HepG2 (cell line): ENCODE measurements around the gene INSR. TPM values are rescaled to one million over a fixed set of nuclear protein-coding genes. Genes with fewer than 3 reads are reported as not detected.
A peak's percentile ranks its signal among the peaks of the same experiment; 100 is the strongest.

Experiments
- E2F5 ChIP-seq: sonication (generic); formaldehyde crosslinking; conservative IDR thresholded peaks from 2 replicates; pipeline ENCODE4 v1.4.0; 2020; ENCODE audit warnings: missing genetic modification reagents
- HNF4G ChIP-seq, 2 experiments: sonication (generic) in 1 of 2; formaldehyde crosslinking in 1 of 2; IDR thresholded peaks; 2 replicates each; pipeline versions ENCODE4 v1.4.0 to v1.6.1; 2011 to 2020; ENCODE audit warnings: borderline replicate concordance in 2 of 2, low read depth in 2 of 2, mild to moderate bottlenecking in 2 of 2, low read length in 1 of 2, missing genetic modification reagents in 1 of 2, moderate library complexity in 1 of 2
- HNRNPH1 ChIP-seq: fragments of 200-400 bp; formaldehyde crosslinking; optimal IDR thresholded peaks from 2 replicates; pipeline ENCODE3; 2017; ENCODE audit warnings: mild to moderate bottlenecking, low read depth, low read length
- IKZF1 ChIP-seq: fragments of 450-650 bp; IDR thresholded peaks from 2 replicates; pipeline ENCODE4 v1.7.1; 2016
- KDM5A ChIP-seq: fragments of 200-600 bp; sonication (generic); IDR thresholded peaks from 2 replicates; pipeline ENCODE4 v1.7.0; 2018; ENCODE audit warnings: antibody characterized with exemption, mild to moderate bottlenecking, low read length, borderline replicate concordance
- KLF11 ChIP-seq: IDR thresholded peaks from 2 replicates; pipeline ENCODE4 v1.6.1; 2016; ENCODE audit warnings: missing compliant biosample characterization
- KLF16 ChIP-seq, 2 experiments: sonication (generic) in 1 of 2; formaldehyde crosslinking in 1 of 2; IDR thresholded peaks; 2 replicates each; pipeline versions ENCODE4 v1.6.1 to v1.8.0; 2016 to 2023; ENCODE audit warnings: missing genetic modification reagents in 2 of 2, missing compliant biosample characterization in 1 of 2
- MLLT10 ChIP-seq: sonication (generic); formaldehyde crosslinking; IDR thresholded peaks from 2 replicates; pipeline ENCODE4 v1.4.0; 2020; ENCODE audit warnings: missing genetic modification reagents
- MTF2 ChIP-seq: sonication (generic); formaldehyde crosslinking; IDR thresholded peaks from 2 replicates; pipeline ENCODE4 v1.5.0; 2020; ENCODE audit warnings: missing genetic modification reagents, borderline replicate concordance
- SKIL ChIP-seq: sonication (generic); formaldehyde crosslinking; IDR thresholded peaks from 2 replicates; pipeline ENCODE4 v1.8.0; 2022; ENCODE audit warnings: missing genetic modification reagents, mild to moderate bottlenecking, moderate library complexity, borderline replicate concordance
- SP5 ChIP-seq: IDR thresholded peaks from 2 replicates; pipeline ENCODE4 v1.6.1; 2016; ENCODE audit warnings: low read depth, borderline replicate concordance
- ZFY ChIP-seq: sonication (generic); formaldehyde crosslinking; IDR thresholded peaks from 2 replicates; pipeline ENCODE4 v1.4.0; 2020; ENCODE audit warnings: missing genetic modification reagents
- ZNF619 ChIP-seq: sonication (generic); formaldehyde crosslinking; IDR thresholded peaks from 2 replicates; pipeline ENCODE4 v1.4.0; 2020; ENCODE audit warnings: mild to moderate bottlenecking, missing genetic modification reagents
- ZNF891 ChIP-seq: sonication (generic); formaldehyde crosslinking; IDR thresholded peaks from 2 replicates; pipeline ENCODE4 v1.5.0; 2020; ENCODE audit warnings: mild to moderate bottlenecking, missing genetic modification reagents
- polyA plus RNA-seq, 8 experiments: library from polyadenylated mRNA; depleted of rRNA in 3 of 8; stranded (reverse) in 7 of 8; unstranded in 1 of 8; fragments of >200 nt; fragmentation: Illumina TruSeq in 4 of 8; extraction: Trizol in 4 of 8; gene quantifications; 2 replicates each; pipeline versions ENCODE4 v1.2.1 to v1.2.3, GENCODE V29; 2011 to 2016; ENCODE audit warnings: low read depth in 4 of 8, missing spikeins in 1 of 8, mixed read lengths in 1 of 8; ENCODE audit not compliant: insufficient read depth in 1 of 8
- total RNA-seq, 5 experiments: library from RNA; depleted of rRNA; stranded (reverse); fragments of >200 nt; fragmentation: Illumina TruSeq; extraction: Trizol; gene quantifications; 2 replicates each; pipeline ENCODE4 v1.2.3, GENCODE V29; 2016; ENCODE audit warnings: low read depth in 1 of 5
- TF ChIP-seq, protein P1 (sequence below): sonication (generic); formaldehyde crosslinking; IDR thresholded peaks from 2 replicates; pipeline ENCODE4 v1.4.0; 2020; ENCODE audit warnings: mild to moderate bottlenecking, missing genetic modification reagents, borderline replicate concordance
- TF ChIP-seq, protein P2 (sequence below): sonication (generic); formaldehyde crosslinking; IDR thresholded peaks from 2 replicates; pipeline ENCODE4 v1.4.0; 2020; ENCODE audit warnings: mild to moderate bottlenecking, low read depth, missing genetic modification reagents
- TF ChIP-seq, protein P3 (sequence below): sonication (generic); formaldehyde crosslinking; IDR thresholded peaks from 2 replicates; pipeline ENCODE4 v1.8.0; 2022; ENCODE audit warnings: low read depth, missing genetic modification reagents

Gene INSR
- total and polyA plus RNA-seq, 2 of the 13 experiments (the other 11 are each of a cell fraction or from before 2014, with no cell fraction given), result 24.2 to 29.8 TPM

DNA sequence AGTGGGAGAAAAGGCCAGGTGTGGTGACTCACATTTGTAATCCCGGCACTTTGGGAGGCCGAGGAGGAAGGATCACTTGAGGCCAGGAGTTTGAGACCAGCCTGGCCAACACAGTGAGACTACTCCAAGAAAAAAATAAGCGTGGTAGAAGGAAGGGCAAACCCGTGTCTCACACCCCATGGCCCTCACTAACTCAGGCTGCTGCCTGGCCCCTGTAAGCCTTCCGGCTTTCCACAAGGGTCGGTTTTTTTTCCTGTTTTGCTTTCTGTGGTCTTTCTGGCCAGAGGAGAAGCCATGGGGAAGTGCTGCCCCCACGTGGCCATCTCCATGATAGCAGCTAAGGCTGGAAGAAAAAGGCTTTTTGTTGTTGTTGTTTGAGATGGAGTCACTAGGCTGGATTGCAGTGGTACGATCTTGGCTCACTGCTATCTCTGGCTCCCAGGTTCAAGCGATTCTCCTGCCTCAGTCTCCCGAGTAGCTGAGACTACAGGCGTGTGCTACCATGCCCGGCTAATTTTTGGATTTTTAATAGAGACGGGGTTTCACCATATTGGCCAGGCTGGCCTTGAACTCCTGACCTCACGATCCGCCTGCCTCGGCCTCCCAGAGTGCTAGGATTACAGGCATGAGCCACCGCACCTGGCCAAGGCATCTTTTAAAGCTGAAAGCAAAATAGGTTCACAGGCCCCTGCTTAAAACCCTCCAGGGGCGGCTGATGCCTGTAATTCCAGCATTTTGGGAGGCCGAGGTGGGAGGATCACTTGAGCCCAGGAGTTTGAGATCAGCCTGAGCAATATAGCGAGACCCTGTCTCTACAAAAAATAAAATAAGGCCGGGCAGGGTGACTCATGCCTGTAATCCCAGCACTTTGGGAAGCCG is 47.0 kb upstream of the INSR start (continued):
- 0 out of 2 replicates have a peak, but pooled peaks have one; percentile 16 for TF ChIP-seq ZFY (CRISPR knock-in tag)
- no peak for TF ChIP-seq MLLT10 (CRISPR knock-in tag)
- no peak; the same call in 1 of the 2 replicates for TF ChIP-seq ZNF619 (CRISPR knock-in tag)
- TF ChIP-seq KLF11 (CRISPR knock-in tag), result 0 out of 2 replicates have a peak, but pooled peaks have one; percentile 64
- TF ChIP-seq, protein P1, sequence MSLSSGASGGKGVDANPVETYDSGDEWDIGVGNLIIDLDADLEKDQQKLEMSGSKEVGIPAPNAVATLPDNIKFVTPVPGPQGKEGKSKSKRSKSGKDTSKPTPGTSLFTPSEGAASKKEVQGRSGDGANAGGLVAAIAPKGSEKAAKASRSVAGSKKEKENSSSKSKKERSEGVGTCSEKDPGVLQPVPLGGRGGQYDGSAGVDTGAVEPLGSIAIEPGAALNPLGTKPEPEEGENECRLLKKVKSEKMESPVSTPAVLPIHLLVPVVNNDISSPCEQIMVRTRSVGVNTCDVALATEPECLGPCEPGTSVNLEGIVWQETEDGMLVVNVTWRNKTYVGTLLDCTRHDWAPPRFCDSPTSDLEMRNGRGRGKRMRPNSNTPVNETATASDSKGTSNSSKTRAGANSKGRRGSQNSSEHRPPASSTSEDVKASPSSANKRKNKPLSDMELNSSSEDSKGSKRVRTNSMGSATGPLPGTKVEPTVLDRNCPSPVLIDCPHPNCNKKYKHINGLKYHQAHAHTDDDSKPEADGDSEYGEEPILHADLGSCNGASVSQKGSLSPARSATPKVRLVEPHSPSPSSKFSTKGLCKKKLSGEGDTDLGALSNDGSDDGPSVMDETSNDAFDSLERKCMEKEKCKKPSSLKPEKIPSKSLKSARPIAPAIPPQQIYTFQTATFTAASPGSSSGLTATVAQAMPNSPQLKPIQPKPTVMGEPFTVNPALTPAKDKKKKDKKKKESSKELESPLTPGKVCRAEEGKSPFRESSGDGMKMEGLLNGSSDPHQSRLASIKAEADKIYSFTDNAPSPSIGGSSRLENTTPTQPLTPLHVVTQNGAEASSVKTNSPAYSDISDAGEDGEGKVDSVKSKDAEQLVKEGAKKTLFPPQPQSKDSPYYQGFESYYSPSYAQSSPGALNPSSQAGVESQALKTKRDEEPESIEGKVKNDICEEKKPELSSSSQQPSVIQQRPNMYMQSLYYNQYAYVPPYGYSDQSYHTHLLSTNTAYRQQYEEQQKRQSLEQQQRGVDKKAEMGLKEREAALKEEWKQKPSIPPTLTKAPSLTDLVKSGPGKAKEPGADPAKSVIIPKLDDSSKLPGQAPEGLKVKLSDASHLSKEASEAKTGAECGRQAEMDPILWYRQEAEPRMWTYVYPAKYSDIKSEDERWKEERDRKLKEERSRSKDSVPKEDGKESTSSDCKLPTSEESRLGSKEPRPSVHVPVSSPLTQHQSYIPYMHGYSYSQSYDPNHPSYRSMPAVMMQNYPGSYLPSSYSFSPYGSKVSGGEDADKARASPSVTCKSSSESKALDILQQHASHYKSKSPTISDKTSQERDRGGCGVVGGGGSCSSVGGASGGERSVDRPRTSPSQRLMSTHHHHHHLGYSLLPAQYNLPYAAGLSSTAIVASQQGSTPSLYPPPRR (CRISPR knock-in tag), result no peak
- no peak for TF ChIP-seq MTF2
- no peak for TF ChIP-seq HNRNPH1
- no peak for TF ChIP-seq KDM5A
- TF ChIP-seq E2F5 (CRISPR knock-in tag), result 0 out of 2 replicates have a peak, but pooled peaks have one; percentile 26
- no peak for TF ChIP-seq SP5 (CRISPR knock-in tag)
- TF ChIP-seq IKZF1, result no peak
- TF ChIP-seq SKIL (CRISPR knock-in tag), result no peak
- TF ChIP-seq, protein P2, sequence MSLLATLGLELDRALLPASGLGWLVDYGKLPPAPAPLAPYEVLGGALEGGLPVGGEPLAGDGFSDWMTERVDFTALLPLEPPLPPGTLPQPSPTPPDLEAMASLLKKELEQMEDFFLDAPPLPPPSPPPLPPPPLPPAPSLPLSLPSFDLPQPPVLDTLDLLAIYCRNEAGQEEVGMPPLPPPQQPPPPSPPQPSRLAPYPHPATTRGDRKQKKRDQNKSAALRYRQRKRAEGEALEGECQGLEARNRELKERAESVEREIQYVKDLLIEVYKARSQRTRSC, result no peak
- 0 out of 4 replicates have a peak, but pooled peaks of 1 of the 2 experiments have one; percentile 47 for TF ChIP-seq KLF16 (CRISPR knock-in tag; IDR thresholded peaks at IDR 0.05)
- TF ChIP-seq, protein P3, sequence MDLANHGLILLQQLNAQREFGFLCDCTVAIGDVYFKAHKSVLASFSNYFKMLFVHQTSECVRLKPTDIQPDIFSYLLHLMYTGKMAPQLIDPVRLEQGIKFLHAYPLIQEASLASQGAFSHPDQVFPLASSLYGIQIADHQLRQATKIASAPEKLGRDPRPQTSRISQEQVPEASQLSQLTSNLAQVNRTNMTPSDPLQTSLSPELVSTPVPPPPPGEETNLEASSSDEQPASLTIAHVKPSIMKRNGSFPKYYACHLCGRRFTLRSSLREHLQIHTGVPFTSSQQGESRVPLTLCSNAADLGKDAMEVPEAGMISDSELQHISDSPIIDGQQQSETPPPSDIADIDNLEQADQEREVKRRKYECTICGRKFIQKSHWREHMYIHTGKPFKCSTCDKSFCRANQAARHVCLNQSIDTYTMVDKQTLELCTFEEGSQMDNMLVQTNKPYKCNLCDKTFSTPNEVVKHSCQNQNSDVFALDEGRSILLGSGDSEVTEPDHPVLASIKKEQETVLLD, result no peak
- no peak for TF ChIP-seq HNF4G (IDR thresholded peaks at IDR 0.05; ENCODE audit: borderline replicate concordance, low read depth, low read length)
- no peak for TF ChIP-seq HNF4G (CRISPR knock-in tag; IDR thresholded peaks at IDR 0.05; ENCODE audit: borderline replicate concordance, low read depth)
- no peak for TF ChIP-seq ZNF891 (CRISPR knock-in tag)
